AG04449 (cell line): ENCODE results near the gene PLEKHA3.
A peak's percentile ranks its signal among the peaks of the same experiment; 100 is the strongest.

ENCODE experiments used
- CTCF ChIA-PET: fragments of 350-600 bp; formaldehyde crosslinking; extraction: SDS; loops from one replicate; lab custom pipeline; 2021; ENCODE audit warnings: antibody characterized with exemption; lab: Yijun Ruan, JAX
- POLR2A ChIA-PET: fragments of 400-600, 350-600 bp; formaldehyde crosslinking; extraction: SDS; loops from one replicate; lab custom pipeline; 2020; ENCODE audit warnings: antibody characterized with exemption, inconsistent platforms; lab: Yijun Ruan, JAX
- DNase-seq: peaks from one replicate; pipeline ENCODE4 v3.0.0-alpha.2; 2010; ENCODE audit warnings: low read depth, low spot score
- H3K4me3 ChIP-seq: 2 replicates; pipeline ENCODE4 v1.5.1; 2011; ENCODE audit warnings: low read depth, mild to moderate bottlenecking, control low read depth, low read length
- TF ChIP-seq, protein P1 (sequence below): IDR thresholded peaks from one replicate; pipeline ENCODE4 v1.5.1; 2011; ENCODE audit warnings: mild to moderate bottlenecking, moderate library complexity, low read length, control low read depth, inconsistent platforms; ENCODE audit not compliant: insufficient read depth; ENCODE audit errors: missing control alignments

Gene PLEKHA3

DNA sequence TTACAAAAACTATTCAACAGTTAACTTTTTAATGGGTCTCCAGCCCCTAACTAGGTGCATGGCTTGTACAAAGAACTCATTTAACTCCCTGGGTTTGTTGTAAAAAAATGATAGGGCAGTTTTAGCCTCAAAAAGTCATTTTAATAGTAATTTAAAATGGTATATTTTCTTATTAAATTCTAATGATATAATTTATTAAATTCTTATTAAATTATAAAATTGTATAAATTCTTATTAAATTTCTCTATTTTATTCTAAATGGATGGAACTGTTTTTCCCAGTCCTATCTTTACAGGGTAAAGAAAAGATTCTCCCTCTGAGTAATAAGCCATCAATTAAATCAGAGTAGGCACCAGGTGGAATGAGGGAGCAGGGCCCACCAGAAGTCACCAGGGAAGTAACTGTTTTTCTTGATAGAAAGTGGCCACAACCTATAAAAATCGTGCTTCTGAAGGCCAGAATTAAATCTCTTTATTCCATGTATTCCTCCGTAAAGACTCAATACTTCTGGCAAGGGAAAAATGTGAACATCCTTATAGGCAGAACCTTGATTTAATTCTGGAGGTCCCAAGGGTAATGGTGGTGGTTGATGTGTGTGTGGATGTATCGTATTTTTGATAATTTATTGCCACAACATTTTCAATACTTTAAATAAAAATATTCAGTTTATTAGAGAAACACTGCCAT lies 2.7 kb upstream of the PLEKHA3 start:
- TF ChIP-seq, protein P1, sequence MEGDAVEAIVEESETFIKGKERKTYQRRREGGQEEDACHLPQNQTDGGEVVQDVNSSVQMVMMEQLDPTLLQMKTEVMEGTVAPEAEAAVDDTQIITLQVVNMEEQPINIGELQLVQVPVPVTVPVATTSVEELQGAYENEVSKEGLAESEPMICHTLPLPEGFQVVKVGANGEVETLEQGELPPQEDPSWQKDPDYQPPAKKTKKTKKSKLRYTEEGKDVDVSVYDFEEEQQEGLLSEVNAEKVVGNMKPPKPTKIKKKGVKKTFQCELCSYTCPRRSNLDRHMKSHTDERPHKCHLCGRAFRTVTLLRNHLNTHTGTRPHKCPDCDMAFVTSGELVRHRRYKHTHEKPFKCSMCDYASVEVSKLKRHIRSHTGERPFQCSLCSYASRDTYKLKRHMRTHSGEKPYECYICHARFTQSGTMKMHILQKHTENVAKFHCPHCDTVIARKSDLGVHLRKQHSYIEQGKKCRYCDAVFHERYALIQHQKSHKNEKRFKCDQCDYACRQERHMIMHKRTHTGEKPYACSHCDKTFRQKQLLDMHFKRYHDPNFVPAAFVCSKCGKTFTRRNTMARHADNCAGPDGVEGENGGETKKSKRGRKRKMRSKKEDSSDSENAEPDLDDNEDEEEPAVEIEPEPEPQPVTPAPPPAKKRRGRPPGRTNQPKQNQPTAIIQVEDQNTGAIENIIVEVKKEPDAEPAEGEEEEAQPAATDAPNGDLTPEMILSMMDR = no peak
- ChIA-PET POLR2A (no interaction called here), CTCF (no interaction called here)
- peak overlapping the region; percentile 76 for H3K4me3 ChIP-seq
- no peak for DNase-seq

DNA sequence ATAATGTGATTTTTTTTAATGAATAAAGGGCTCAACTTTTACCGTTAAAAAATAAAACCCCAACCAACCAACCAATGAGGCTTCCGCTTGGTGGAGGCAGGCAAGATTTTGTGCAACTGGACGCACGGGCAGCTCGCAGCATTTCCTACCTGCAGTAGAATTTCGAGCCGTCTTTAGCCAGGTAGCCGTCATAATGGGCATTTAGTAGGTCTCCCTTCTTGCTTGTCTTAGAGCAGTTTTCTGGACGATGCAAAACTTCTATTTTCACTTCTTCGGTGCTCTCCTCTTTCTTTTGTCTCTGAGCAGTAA lies 2.2 kb upstream of the PLEKHA3 start:
- CTCF ChIA-PET = no interaction called here
- peak overlapping the region; percentile 76 for H3K4me3 ChIP-seq
- no peak for DNase-seq
- POLR2A ChIA-PET = no interaction called here
- TF ChIP-seq, protein P1 = no peak

DNA sequence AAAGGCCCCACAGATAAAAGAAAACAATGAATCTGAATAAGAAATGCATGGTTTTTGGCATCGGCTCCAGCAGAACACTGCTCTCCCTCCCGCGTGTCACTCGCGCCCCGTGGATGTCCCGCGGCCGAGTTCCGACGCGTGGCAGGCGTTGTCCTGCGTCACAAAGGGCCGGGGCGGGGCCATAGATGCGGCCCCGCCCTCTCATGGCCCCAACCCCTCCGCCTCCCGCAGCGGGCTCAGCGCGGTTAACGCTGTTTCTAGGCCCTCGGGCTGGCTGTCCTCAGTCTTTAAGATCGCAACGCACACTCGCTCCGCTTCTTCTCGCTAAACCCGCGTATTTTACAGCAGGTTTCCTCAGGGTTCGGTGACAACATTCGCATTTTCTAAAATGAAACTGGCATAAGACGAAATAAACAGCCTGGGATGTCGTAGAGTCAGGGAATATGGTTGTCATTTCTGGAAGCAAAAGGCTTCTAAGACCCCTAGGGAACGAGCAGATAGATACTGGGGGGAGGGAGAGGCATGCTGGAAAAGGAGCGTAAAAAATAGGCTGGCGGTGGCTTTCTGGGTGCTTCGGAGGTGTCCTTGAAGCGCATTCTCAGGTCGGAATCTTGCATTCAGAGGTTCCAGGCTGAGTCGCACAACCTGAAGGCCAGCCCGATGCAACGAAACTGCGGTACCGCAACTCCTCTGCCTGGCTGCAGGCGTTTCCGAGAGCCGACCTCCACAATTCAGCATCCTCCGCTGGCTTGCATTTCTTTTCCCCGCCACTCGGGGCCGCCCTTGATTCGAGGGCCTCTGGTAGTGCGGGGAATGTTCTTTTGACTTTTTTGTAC lies 1.6 kb upstream of the PLEKHA3 start, which contains the start of gene FKBP7:
Gene FKBP7 (minus strand): TSS at position 162 of the 836 bp plus-strand sequence. CDS start 101 bp downstream, at position 61.
- H3K4me3 ChIP-seq = peak within 1 kb of the TSS; percentile 76
- ChIA-PET CTCF (interaction anchor here (0.7 to 1.5 kb wide), 3 partner anchors 27 to 222 kb away, joined by 3 to 5 read pairs (median 4); partner anchors contain the start of genes PJVK and PRKRA), POLR2A (interaction anchor here (2.1 kb wide), 1 partner anchor 28 kb away, joined by 9 read pairs; the partner anchor contains the start of genes PJVK and PRKRA)
- DNase-seq = no peak
- TF ChIP-seq, protein P1 = peak; percentile 72

DNA sequence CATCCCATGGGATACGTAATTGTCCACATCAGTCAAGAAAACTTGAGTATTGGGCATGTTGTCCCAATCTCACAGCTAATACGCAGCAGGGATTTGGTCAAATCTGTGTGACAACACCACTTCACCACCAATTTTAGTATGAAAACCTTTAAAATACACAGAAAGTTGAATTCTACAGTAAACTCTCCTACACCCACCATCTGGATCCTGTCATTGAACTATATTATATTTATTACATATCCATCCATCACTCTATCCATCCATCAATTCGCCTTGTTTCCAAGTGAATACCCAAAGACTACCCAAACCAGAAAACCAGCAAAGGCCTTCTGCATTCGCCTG lies 1.0 kb upstream of the PLEKHA3 start:
- H3K4me3 ChIP-seq = peak overlapping the region; percentile 76
- ChIA-PET CTCF (interaction anchor here (0.7 to 1.5 kb wide), 5 partner anchors 28 to 221 kb away, joined by 3 to 5 read pairs (median 4); partner anchors contain the start of genes PJVK and PRKRA), POLR2A (interaction anchor here (2.1 kb wide), 1 partner anchor 28 kb away, joined by 9 read pairs; the partner anchor contains the start of genes PJVK and PRKRA)
- TF ChIP-seq, protein P1 = no peak
- no peak for DNase-seq

DNA sequence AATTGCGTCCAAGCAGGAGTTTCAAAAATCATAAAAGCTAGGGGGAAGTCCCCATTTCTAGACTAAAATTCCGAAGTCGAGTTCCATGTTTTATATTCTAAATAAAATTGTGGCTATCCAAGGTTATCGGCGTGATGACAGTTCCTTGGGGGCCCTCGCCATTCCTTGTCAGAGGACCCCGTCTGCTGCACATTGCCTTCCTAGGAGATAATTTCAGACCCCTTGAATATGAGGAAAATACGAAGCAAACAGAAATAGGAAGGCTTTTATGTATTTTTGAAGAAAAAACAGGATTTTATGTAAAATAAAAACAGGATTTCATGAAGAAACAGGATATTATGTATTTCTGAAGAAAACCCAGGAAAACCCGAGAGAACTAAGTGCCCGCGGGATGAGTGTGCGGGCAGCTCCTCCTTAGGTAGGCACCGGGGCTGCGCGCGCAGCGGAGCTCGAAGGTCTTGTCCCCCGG lies 465 bp upstream of the PLEKHA3 start:
- DNase-seq = no peak
- ChIA-PET POLR2A (interaction anchor here (0.6 to 2.1 kb wide), 2 partner anchors 24 to 29 kb away, joined by 3 to 9 read pairs; partner anchors contain the start of genes PJVK and PRKRA), CTCF (interaction anchor here (1.3 to 1.5 kb wide), 4 partner anchors 29 to 221 kb away, joined by 3 to 5 read pairs (median 4); partner anchors contain the start of genes PJVK and PRKRA)
- TF ChIP-seq, protein P1 = no peak
- peak overlapping the region; percentile 81 for H3K4me3 ChIP-seq
